Liver (tissue), 9 donors: ENCODE results near the gene CSF2. TPM values are rescaled to one million over a fixed set of nuclear protein-coding genes. Genes with fewer than 3 reads are reported as not detected.

Experiments used
- DNase-seq: peaks from one replicate; pipeline ENCODE4 v3.0.0-alpha.2; 2017; ENCODE audit warnings: low spot score
- H3K27ac ChIP-seq, 2 donors: one replicate each; pipeline ENCODE4 v1.7.0; 2013; ENCODE audit warnings: inconsistent platforms in 2 of 2, low read length in 2 of 2, control low read depth in 1 of 2, low read depth in 1 of 2, mild to moderate bottlenecking in 1 of 2
- H3K27me3 ChIP-seq, 4 donors: one replicate each; pipeline versions ENCODE4 v1.6.1 to v1.7.0; 2013; ENCODE audit warnings: low read length in 3 of 4, inconsistent platforms in 1 of 4, mild to moderate bottlenecking in 1 of 4, moderate library complexity in 1 of 4; ENCODE audit not compliant: control insufficient read depth in 4 of 4, insufficient read depth in 4 of 4
- H3K36me3 ChIP-seq, 4 donors: one replicate each; pipeline versions ENCODE4 v1.6.1 to v1.7.0; 2013; ENCODE audit warnings: low read length in 3 of 4, mild to moderate bottlenecking in 3 of 4, low read depth in 1 of 4, moderate library complexity in 1 of 4; ENCODE audit not compliant: control insufficient read depth in 4 of 4, insufficient read depth in 3 of 4
- H3K4me1 ChIP-seq, 4 donors: one replicate each; pipeline versions ENCODE4 v1.6.1 to v1.7.0; 2013; ENCODE audit warnings: low read length in 3 of 4, mild to moderate bottlenecking in 3 of 4, moderate library complexity in 1 of 4; ENCODE audit not compliant: control insufficient read depth in 4 of 4, insufficient read depth in 4 of 4
- H3K4me3 ChIP-seq, 3 donors: one replicate each; pipeline versions ENCODE4 v1.6.1 to v1.7.0; 2013; ENCODE audit warnings: low read length in 3 of 3, control low read depth in 1 of 3, low read depth in 1 of 3, mild to moderate bottlenecking in 1 of 3
- H3K9ac ChIP-seq, 2 donors: one replicate each; pipeline ENCODE4 v1.7.0; 2013; ENCODE audit warnings: low read length in 2 of 2, mild to moderate bottlenecking in 2 of 2, moderate library complexity in 2 of 2, control low read depth in 1 of 2, low read depth in 1 of 2
- H3K9me3 ChIP-seq, 4 donors: one replicate each; pipeline versions ENCODE4 v1.6.1 to v1.7.0; 2013; ENCODE audit warnings: low read length in 3 of 4; ENCODE audit not compliant: control insufficient read depth in 4 of 4
- ATF3 ChIP-seq: IDR thresholded peaks from 2 replicates; pipeline ENCODE4 v1.6.1; 2016; ENCODE audit warnings: antibody characterized with exemption
- EGR1 ChIP-seq, 2 donors: IDR thresholded peaks; 2 replicates each; pipeline ENCODE4 v1.6.1; 2016 to 2018; ENCODE audit warnings: antibody characterized with exemption in 2 of 2, low read depth in 2 of 2
- FOXA1 ChIP-seq: IDR thresholded peaks from 2 replicates; pipeline ENCODE4 v1.6.1; 2016; ENCODE audit warnings: antibody characterized with exemption
- FOXA2 ChIP-seq: IDR thresholded peaks from 2 replicates; pipeline ENCODE4 v1.6.1; 2016; ENCODE audit warnings: antibody characterized with exemption
- HNF4A ChIP-seq, 2 donors: conservative IDR thresholded peaks; 2 replicates each; pipeline ENCODE4 v1.6.1; 2016; ENCODE audit warnings: antibody characterized with exemption in 2 of 2, mild to moderate bottlenecking in 2 of 2
- HNF4G ChIP-seq: IDR thresholded peaks from 2 replicates; pipeline ENCODE4 v1.6.1; 2016; ENCODE audit warnings: antibody characterized with exemption
- JUND ChIP-seq, 2 donors: IDR thresholded peaks; 2 replicates each; pipeline ENCODE4 v1.6.1; 2016; ENCODE audit warnings: antibody characterized with exemption in 2 of 2
- MAX ChIP-seq: IDR thresholded peaks from 2 replicates; pipeline ENCODE4 v1.6.1; 2016; ENCODE audit warnings: antibody characterized with exemption
- NR2F2 ChIP-seq: IDR thresholded peaks from 2 replicates; pipeline ENCODE4 v1.6.1; 2016; ENCODE audit warnings: antibody characterized with exemption
- RAD21 ChIP-seq, 2 donors: IDR thresholded peaks; 2 replicates each; pipeline ENCODE4 v1.6.1; 2016; ENCODE audit warnings: antibody characterized with exemption in 2 of 2, mild to moderate bottlenecking in 2 of 2
- REST ChIP-seq: IDR thresholded peaks from 2 replicates; pipeline ENCODE4 v1.6.1; 2016; ENCODE audit warnings: antibody characterized with exemption, mild to moderate bottlenecking
- RXRA ChIP-seq, 2 donors: IDR thresholded peaks; 2 replicates each; pipeline ENCODE4 v1.6.1; 2017 to 2018; ENCODE audit warnings: antibody characterized with exemption in 2 of 2, mild to moderate bottlenecking in 1 of 2
- SP1 ChIP-seq: IDR thresholded peaks from 2 replicates; pipeline ENCODE4 v1.6.1; 2018; ENCODE audit warnings: antibody characterized with exemption, mild to moderate bottlenecking
- TAF1 ChIP-seq: conservative IDR thresholded peaks from 2 replicates; pipeline ENCODE4 v1.6.1; 2016; ENCODE audit warnings: antibody characterized with exemption, mild to moderate bottlenecking
- YY1 ChIP-seq: IDR thresholded peaks from 2 replicates; pipeline ENCODE4 v1.6.1; 2016; ENCODE audit warnings: antibody characterized with exemption, mild to moderate bottlenecking
- ZBTB33 ChIP-seq: IDR thresholded peaks from 2 replicates; pipeline ENCODE4 v1.6.1; 2016; ENCODE audit warnings: antibody characterized with exemption
- WGBS: extraction: QIAGEN DNeasy Blood & Tissue Kit; methylation state at CpG from one replicate; pipeline ENCODE4 v1.1.7; 2013; 5-methylcytosine and 5-hydroxymethylcytosine counted together
- polyA plus RNA-seq, 2 donors: library from polyadenylated mRNA; stranded (reverse) in 1 of 2; unstranded in 1 of 2; fragments of 200-250 nt in 1 of 2; fragments of >200 nt in 1 of 2; fragmentation: Nextera tagmentation in 1 of 2; extraction: Ambion mirVana in 1 of 2; gene quantifications; one replicate each; pipeline versions ENCODE4 v1.2.1 to v1.2.3, GENCODE V29; 2013 to 2015
- total RNA-seq, 2 donors: library from RNA; depleted of rRNA; stranded (reverse); fragments of >200 nt; gene quantifications; one replicate each; pipeline ENCODE4 v1.2.3, GENCODE V29; 2014
- donor health status: healthy.
- donor health status: healthy.
- donor health status: healthy.
- donor health status: healthy.
- donor health status: healthy.

CSF2 gene
- total and polyA plus RNA-seq, 4 donors: not detected

GRCh38 chr5:132114150-132115121, 40.8 kb downstream of the CSF2 start:
- H3K36me3 ChIP-seq: no peaks in the 10 kb centered on the region
- H3K9ac ChIP-seq: no peak overlapping the region
- no peak for DNase-seq
- H3K4me1 ChIP-seq: no peaks in the 10 kb centered on the region
- H3K27me3 ChIP-seq: no peaks in the 10 kb centered on the region
- TF ChIP-seq HNF4G: no peak
- TF ChIP-seq FOXA2: no peak
- TF ChIP-seq JUND (IDR thresholded peaks at IDR 0.05): no peak
- no peak for TF ChIP-seq SP1
- TF ChIP-seq EGR1 (IDR thresholded peaks at IDR 0.05; ENCODE audit: low read depth in 2 of 2): no peak
- no peak for TF ChIP-seq MAX
- no peak for TF ChIP-seq TAF1
- no peak for TF ChIP-seq RXRA (IDR thresholded peaks at IDR 0.05)
- no peak for TF ChIP-seq ATF3
- TF ChIP-seq NR2F2: no peak
- no peak for TF ChIP-seq ZBTB33
- no peak for TF ChIP-seq YY1
- TF ChIP-seq FOXA1: no peak
- TF ChIP-seq HNF4A (conservative IDR thresholded peaks at IDR 0.05): no peak
- no peak for TF ChIP-seq RAD21 (IDR thresholded peaks at IDR 0.05)
- 80% methylated on average over 4 of the region's 4 CpGs for WGBS
- no peak overlapping the region for H3K27ac ChIP-seq
- H3K9me3 ChIP-seq: peaks cover 0 to 6% (median 0%) of the 10 kb centered on the region in 4 donors
- H3K4me3 ChIP-seq: no peak overlapping the region

- no peak overlapping the region for H3K4me3 ChIP-seq
- WGBS: 92% methylated on average over 1 of the region's 1 CpG
- no peak for DNase-seq
- H3K27ac ChIP-seq: no peak overlapping the region
- TF ChIP-seq REST (no peak), ZBTB33 (no peak), EGR1 (IDR thresholded peaks at IDR 0.05; ENCODE audit: low read depth in 2 of 2) (no peak), FOXA2 (no peak)
- no peaks in the 10 kb centered on the region for H3K36me3 ChIP-seq
- H3K27me3 ChIP-seq: no peaks in the 10 kb centered on the region
- peaks cover 0 to 6% (median 0%) of the 10 kb centered on the region in 4 donors for H3K9me3 ChIP-seq
- no peaks in the 10 kb centered on the region for H3K4me1 ChIP-seq
- no peak overlapping the region for H3K9ac ChIP-seq
Measured at GRCh38 chr5:132115375-132115774, 41.8 kb downstream of the CSF2 start.
